NCI-H146 treated with DMSO at 0.1 percent for 48 hours (cell line): ENCODE results near the gene CUL9.
"Not testable (repeated sequence)": the region's sequence is repeated elsewhere in the genome, so short reads cannot be mapped to it uniquely, and the experiment has no call there.

Experiments used
- DNase-seq: peaks from one replicate; lab custom pipeline; 2025; ENCODE audit not compliant: unreplicated experiment; lab: John Stamatoyannopoulos, UW

CUL9 gene

GRCh38 chr6:43181942-43182860 is at the start of gene CUL9:
Gene CUL9 (plus strand): TSS chr6:43182196. CDS start chr6:43184311, 2,115 bp downstream.
- DNase-seq, result peak; percentile 73

- DNase-seq, result no peak
These were observed 43.7 kb upstream of the CUL9 start for GRCh38 chr6:43138267-43138666.

- DNase-seq, result not testable (repeated sequence)
These were observed 42.0 kb upstream of the CUL9 start for GRCh38 chr6:43139973-43140372.

GRCh38 chr6:43141644-43142043 is 40.4 kb upstream of the CUL9 start:
- DNase-seq, result no peak

- no peak for DNase-seq
These were observed 39.9 kb upstream of the CUL9 start for GRCh38 chr6:43142101-43142500.

- DNase-seq, result peak; percentile 67
These were observed 38.5 kb upstream of the CUL9 start for GRCh38 chr6:43143235-43144128.

GRCh38 chr6:43144879-43145278 is 37.1 kb upstream of the CUL9 start:
- DNase-seq, result no peak

- DNase-seq, result no peak
These were observed 35.7 kb upstream of the CUL9 start for GRCh38 chr6:43146261-43146660.

GRCh38 chr6:43146709-43147688 is 35.0 kb upstream of the CUL9 start:
- no peak for DNase-seq

GRCh38 chr6:43147691-43148477 is 34.1 kb upstream of the CUL9 start:
- no peak for DNase-seq

GRCh38 chr6:43149265-43149664 is 32.7 kb upstream of the CUL9 start:
- DNase-seq, result no peak

GRCh38 chr6:43150051-43150751 is 31.8 kb upstream of the CUL9 start:
- no peak for DNase-seq

GRCh38 chr6:43159599-43159998 is 22.4 kb upstream of the CUL9 start:
- no peak for DNase-seq

- no peak for DNase-seq
These were observed 18.1 kb upstream of the CUL9 start for GRCh38 chr6:43163899-43164298.

- peak; percentile 97 for DNase-seq
These were observed 11.5 kb upstream of the CUL9 start for GRCh38 chr6:43170417-43170930.

GRCh38 chr6:43170931-43171706 is 10.9 kb upstream of the CUL9 start, which contains the start of gene SRF:
Gene SRF (plus strand): TSS chr6:43171269. CDS start chr6:43171657, 388 bp downstream.
- DNase-seq, result peak; percentile 99

- no peak for DNase-seq
These were observed 10.3 kb upstream of the CUL9 start for GRCh38 chr6:43171707-43172103.
